ENCODE results near the gene ATP5MC3.

The ATP5MC3 gene

DNA sequence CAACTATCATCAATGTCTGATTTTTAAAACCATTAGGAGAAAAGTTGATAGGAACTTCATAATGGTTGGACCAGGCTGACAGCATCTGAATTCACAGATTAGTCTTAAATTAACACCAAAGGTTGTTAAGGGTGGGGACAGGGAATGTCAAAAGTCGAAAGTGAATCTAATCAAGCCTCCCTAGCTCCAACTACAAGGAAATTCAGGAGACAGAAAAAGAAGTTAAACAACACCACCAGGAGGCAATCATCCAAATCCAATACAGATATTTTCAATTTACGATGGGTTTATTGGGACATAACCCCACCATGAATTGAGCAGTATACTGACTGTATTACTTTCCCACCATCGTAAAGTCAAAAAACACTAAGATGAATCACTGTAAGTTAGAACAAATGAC is 46.3 kb downstream of the ATP5MC3 start:
- no peaks in the 10 kb centered on the region for H4K20me1 ChIP-seq (ENCODE audit: control insufficient read depth, insufficient read depth, low read depth, low read length)
- H3K9me2 ChIP-seq (replicated peaks; ENCODE audit: control insufficient read depth, low read length), result no peaks in the 10 kb centered on the region
- H3K9me3 ChIP-seq (ENCODE audit: control insufficient read depth, insufficient read depth, low read length), result no peaks in the 10 kb centered on the region
- no peak overlapping the region for H3K4me3 ChIP-seq (ENCODE audit: low read length)
- peaks cover 26% of the 10 kb centered on the region for H3K79me2 ChIP-seq (ENCODE audit: control insufficient read depth, low read length)
- no peaks in the 10 kb centered on the region for H3F3A ChIP-seq (ENCODE audit: control insufficient read depth, insufficient read depth)
- no peak overlapping the region for H3K27ac ChIP-seq (ENCODE audit: low read depth, low read length)
- peaks cover 63% of the 10 kb centered on the region for H3K36me3 ChIP-seq (ENCODE audit: control insufficient read depth, low read length)
- TF ChIP-seq, protein P1, sequence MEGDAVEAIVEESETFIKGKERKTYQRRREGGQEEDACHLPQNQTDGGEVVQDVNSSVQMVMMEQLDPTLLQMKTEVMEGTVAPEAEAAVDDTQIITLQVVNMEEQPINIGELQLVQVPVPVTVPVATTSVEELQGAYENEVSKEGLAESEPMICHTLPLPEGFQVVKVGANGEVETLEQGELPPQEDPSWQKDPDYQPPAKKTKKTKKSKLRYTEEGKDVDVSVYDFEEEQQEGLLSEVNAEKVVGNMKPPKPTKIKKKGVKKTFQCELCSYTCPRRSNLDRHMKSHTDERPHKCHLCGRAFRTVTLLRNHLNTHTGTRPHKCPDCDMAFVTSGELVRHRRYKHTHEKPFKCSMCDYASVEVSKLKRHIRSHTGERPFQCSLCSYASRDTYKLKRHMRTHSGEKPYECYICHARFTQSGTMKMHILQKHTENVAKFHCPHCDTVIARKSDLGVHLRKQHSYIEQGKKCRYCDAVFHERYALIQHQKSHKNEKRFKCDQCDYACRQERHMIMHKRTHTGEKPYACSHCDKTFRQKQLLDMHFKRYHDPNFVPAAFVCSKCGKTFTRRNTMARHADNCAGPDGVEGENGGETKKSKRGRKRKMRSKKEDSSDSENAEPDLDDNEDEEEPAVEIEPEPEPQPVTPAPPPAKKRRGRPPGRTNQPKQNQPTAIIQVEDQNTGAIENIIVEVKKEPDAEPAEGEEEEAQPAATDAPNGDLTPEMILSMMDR (IDR thresholded peaks at IDR 0.05; ENCODE audit: low read depth, low read length, poor library complexity, severe bottlenecking), result no peak
- TF ChIP-seq EZH2phosphoT487 (IDR thresholded peaks at IDR 0.05; ENCODE audit: borderline replicate concordance, low read length), result no peak
- no peaks in the 10 kb centered on the region for H3K4me1 ChIP-seq (ENCODE audit: control insufficient read depth, low read length)
- no peak overlapping the region for H3K4me2 ChIP-seq (ENCODE audit: low read length)
- H3K27me3 ChIP-seq (ENCODE audit: control insufficient read depth, low read length), result no peaks in the 10 kb centered on the region

DNA sequence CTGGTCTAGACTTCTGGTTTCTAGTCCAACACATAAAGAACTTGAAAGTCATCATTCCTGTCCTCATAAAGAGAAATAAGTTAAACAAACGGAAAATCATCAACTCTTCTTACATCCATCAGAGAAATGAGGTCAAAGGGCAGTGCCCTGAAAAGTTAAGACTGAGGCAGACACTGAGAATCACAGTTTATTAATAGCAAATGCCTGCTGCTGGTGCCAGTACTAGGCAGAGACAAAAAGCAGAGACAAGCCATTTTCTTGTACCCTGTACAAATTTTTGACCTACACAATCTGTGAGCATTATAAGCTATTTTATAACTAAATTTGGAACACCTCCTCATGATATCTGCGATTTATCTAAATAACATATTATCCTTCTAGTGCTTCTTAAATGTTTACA is 50.3 kb downstream of the ATP5MC3 start:
- Histone ChIP-seq H3K27me3 (ENCODE audit: control insufficient read depth, low read length) (no peaks in the 10 kb centered on the region), H3K4me1 (ENCODE audit: control insufficient read depth, low read length) (no peaks in the 10 kb centered on the region), H3K79me2 (ENCODE audit: control insufficient read depth, low read length) (no peaks in the 10 kb centered on the region; the same call in 1 of the 2 replicates), H3F3A (ENCODE audit: control insufficient read depth, insufficient read depth) (no peaks in the 10 kb centered on the region), H4K20me1 (ENCODE audit: control insufficient read depth, insufficient read depth, low read depth, low read length) (no peaks in the 10 kb centered on the region), H3K27ac (ENCODE audit: low read depth, low read length) (no peak overlapping the region), H3K36me3 (ENCODE audit: control insufficient read depth, low read length) (peaks cover 74% of the 10 kb centered on the region), H3K9me2 (replicated peaks; ENCODE audit: control insufficient read depth, low read length) (no peaks in the 10 kb centered on the region), H3K4me2 (ENCODE audit: low read length) (no peak overlapping the region), H3K4me3 (ENCODE audit: low read length) (no peak overlapping the region), H3K9me3 (ENCODE audit: control insufficient read depth, insufficient read depth, low read length) (no peaks in the 10 kb centered on the region)
- TF ChIP-seq, protein P1 (IDR thresholded peaks at IDR 0.05; ENCODE audit: low read depth, low read length, poor library complexity, severe bottlenecking), result no peak
- TF ChIP-seq EZH2phosphoT487 (IDR thresholded peaks at IDR 0.05; ENCODE audit: borderline replicate concordance, low read length), result no peak

DNA sequence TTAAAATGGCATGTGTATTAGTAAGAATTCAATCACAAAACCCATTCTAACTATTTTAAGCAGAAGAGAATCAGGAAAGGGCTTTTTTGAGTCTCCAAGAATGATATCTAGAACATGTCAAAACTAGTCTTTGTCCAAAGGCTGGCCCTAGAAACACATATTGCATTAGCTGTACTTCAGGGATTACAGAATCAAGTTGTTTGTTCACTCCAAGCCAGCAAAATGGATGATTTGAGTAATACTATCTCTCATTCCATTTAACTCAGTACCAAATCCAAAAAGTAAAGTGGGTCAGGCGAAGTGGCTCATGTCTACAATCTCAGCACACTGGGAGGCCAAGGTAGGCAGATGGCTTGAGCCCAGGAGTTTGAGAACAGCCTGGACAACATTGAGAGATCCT is 54.8 kb downstream of the ATP5MC3 start:
- Histone ChIP-seq H3F3A (ENCODE audit: control insufficient read depth, insufficient read depth) (no peaks in the 10 kb centered on the region), H3K4me3 (ENCODE audit: low read length) (no peak overlapping the region), H3K36me3 (ENCODE audit: control insufficient read depth, low read length) (peaks cover 56% of the 10 kb centered on the region), H3K4me2 (ENCODE audit: low read length) (no peak overlapping the region), H3K9me2 (replicated peaks; ENCODE audit: control insufficient read depth, low read length) (no peaks in the 10 kb centered on the region), H4K20me1 (ENCODE audit: control insufficient read depth, insufficient read depth, low read depth, low read length) (no peaks in the 10 kb centered on the region), H3K79me2 (ENCODE audit: control insufficient read depth, low read length) (peaks cover 8% of the 10 kb centered on the region; the same call in 1 of the 2 replicates), H3K4me1 (ENCODE audit: control insufficient read depth, low read length) (no peaks in the 10 kb centered on the region), H3K27ac (ENCODE audit: low read depth, low read length) (no peak overlapping the region), H3K27me3 (ENCODE audit: control insufficient read depth, low read length) (no peaks in the 10 kb centered on the region), H3K9me3 (ENCODE audit: control insufficient read depth, insufficient read depth, low read length) (no peaks in the 10 kb centered on the region)
- TF ChIP-seq, protein P1 (IDR thresholded peaks at IDR 0.05; ENCODE audit: low read depth, low read length, poor library complexity, severe bottlenecking), result no peak
- TF ChIP-seq EZH2phosphoT487 (IDR thresholded peaks at IDR 0.05; ENCODE audit: borderline replicate concordance, low read length), result no peak

Measured in DOHH2 (cell line).